ENCODE data around the gene ABHD16A.

GRCh38 chr6:31744422-31744821, 41.3 kb upstream of the ABHD16A start:
- TF ChIP-seq SIN3A (IDR thresholded peaks at IDR 0.05; ENCODE audit: borderline replicate concordance, insufficient read depth, low read depth, low read length), result no peak
- no peak for TF ChIP-seq TCF7L2 (IDR thresholded peaks at IDR 0.05; ENCODE audit: low read depth, low read length)
- no peak for TF ChIP-seq CTCF (IDR thresholded peaks at IDR 0.05)

All from Panc1 (cell line).